Measurements from ENCODE around the gene TRPM8. TPM values are rescaled to one million over a fixed set of nuclear protein-coding genes. Genes with fewer than 3 reads are reported as not detected.

The TRPM8 gene
- 0.11 to 0.47 TPM (median 0.21 TPM) in 5 replicates for total RNA-seq (2022; extraction: Qiagen RNA extraction)

DNA sequence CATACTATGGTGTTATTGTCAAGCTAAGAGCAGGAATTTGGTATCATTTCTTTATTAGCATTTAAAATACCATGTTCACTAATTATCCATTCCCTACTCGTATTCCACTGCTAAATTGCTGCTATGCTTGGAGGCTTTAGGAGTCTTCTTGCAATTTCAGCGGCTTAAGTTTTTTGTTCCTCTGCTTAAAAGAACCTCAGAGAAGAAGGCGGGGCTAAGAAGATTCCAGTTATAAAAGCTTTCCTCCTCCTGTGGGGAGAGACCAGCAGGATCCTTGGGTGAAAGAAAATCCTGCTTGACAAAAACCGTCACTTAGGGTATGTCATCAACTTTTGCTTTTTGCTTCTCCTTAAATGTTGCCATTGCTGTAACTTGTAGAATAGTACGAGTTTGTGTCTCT, at the start of gene TRPM8:
TSS of gene TRPM8 (plus strand) at position 258 of the 400 bp plus-strand sequence. CDS start 9,165 bp downstream, outside the sequence.

GRCh38 chr2:233867993-233868532, 49.1 kb upstream of the TRPM8 start, which contains the start of gene MSL3B:
TSS of gene MSL3B (minus strand) at chr2:233868386.

GRCh38 chr2:234050455-234051135, 133.4 kb downstream of the TRPM8 start, which contains the start of gene SPP2:
TSS of gene SPP2 (plus strand) at chr2:234050702. CDS start at chr2:234050787, 85 bp downstream.

Other genes with a start within 250 kb of the TRPM8 start
- gene UGT1A9, start 245.5 kb upstream of the TRPM8 start, total RNA-seq (2022; extraction: Qiagen RNA extraction) = 3.7 to 5.0 TPM (median 4.1 TPM) in 5 replicates
- 3.3 to 5.1 TPM (median 4.0 TPM) in 5 replicates for gene UGT1A7, start 235.5 kb upstream of the TRPM8 start, total RNA-seq (2022; extraction: Qiagen RNA extraction)
- gene UGT1A6, start 224.5 kb upstream of the TRPM8 start, total RNA-seq (2022; extraction: Qiagen RNA extraction) = 0.39 to 1.5 TPM (median 1.2 TPM) in 5 replicates
- gene UGT1A5, start 204.5 kb upstream of the TRPM8 start, total RNA-seq (2022; extraction: Qiagen RNA extraction) = not detected in 5 replicates
- 0.07 to 0.12 TPM in 2 of 5 replicates, not detected in the others for gene UGT1A4, start 198.6 kb upstream of the TRPM8 start, total RNA-seq (2022; extraction: Qiagen RNA extraction)
- 0.10 to 0.31 TPM (median 0.26 TPM) in 3 of 5 replicates, not detected in the others for gene UGT1A3, start 188.3 kb upstream of the TRPM8 start, total RNA-seq (2022; extraction: Qiagen RNA extraction)
- gene UGT1A1, start 157.1 kb upstream of the TRPM8 start, total RNA-seq (2022; extraction: Qiagen RNA extraction) = 0.39 to 0.78 TPM (median 0.60 TPM) in 5 replicates
- 0.12 to 0.26 TPM (median 0.18 TPM) in 4 of 5 replicates, not detected in the other for gene MROH2A, start 139.0 kb upstream of the TRPM8 start, total RNA-seq (2022; extraction: Qiagen RNA extraction)
- gene HJURP, start 62.8 kb upstream of the TRPM8 start, total RNA-seq (2022; extraction: Qiagen RNA extraction) = 58.1 to 61.5 TPM (median 59.1 TPM) in 5 replicates
- gene SPP2, start 133.3 kb downstream of the TRPM8 start, total RNA-seq (2022; extraction: Qiagen RNA extraction) = not detected in 5 replicates